ENCODE measurements around the gene POGK. TPM values are rescaled to one million over a fixed set of nuclear protein-coding genes. Genes with fewer than 3 reads are reported as not detected.

The POGK gene
- total RNA-seq, 3 donors from 2014 or later (not counting 1 experiment from before 2014, with no cell fraction given): 14.2 to 19.7 (median 19.2) TPM

DNA sequence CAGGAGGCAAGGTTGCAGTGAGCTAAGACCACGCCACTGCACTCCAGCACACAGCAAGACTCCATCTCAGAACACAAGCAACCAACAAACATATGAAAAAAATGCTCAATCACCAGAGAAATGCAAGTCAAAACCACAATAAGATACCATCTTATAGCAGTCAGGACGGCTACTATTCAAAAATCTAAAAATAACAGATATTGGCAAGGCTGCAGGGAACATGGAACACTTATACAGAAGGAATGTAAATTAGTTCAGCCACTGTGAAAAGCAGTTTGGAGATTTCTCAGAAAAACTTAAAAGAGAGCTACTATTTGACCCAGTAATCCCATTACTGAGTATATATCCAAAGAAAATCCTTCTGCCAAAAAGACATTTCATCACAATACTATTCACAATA lies 27.6 kb upstream of the POGK start:
- H3K4me1 ChIP-seq (ENCODE audit: control insufficient read depth, insufficient read depth, low read length): no peaks in the 10 kb centered on the region
- no peaks in the 10 kb centered on the region for H3K9me3 Mint-ChIP-seq
- TF ChIP-seq, protein P1, sequence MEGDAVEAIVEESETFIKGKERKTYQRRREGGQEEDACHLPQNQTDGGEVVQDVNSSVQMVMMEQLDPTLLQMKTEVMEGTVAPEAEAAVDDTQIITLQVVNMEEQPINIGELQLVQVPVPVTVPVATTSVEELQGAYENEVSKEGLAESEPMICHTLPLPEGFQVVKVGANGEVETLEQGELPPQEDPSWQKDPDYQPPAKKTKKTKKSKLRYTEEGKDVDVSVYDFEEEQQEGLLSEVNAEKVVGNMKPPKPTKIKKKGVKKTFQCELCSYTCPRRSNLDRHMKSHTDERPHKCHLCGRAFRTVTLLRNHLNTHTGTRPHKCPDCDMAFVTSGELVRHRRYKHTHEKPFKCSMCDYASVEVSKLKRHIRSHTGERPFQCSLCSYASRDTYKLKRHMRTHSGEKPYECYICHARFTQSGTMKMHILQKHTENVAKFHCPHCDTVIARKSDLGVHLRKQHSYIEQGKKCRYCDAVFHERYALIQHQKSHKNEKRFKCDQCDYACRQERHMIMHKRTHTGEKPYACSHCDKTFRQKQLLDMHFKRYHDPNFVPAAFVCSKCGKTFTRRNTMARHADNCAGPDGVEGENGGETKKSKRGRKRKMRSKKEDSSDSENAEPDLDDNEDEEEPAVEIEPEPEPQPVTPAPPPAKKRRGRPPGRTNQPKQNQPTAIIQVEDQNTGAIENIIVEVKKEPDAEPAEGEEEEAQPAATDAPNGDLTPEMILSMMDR (IDR thresholded peaks at IDR 0.05): no peak
- no peaks in the 10 kb centered on the region for H3K36me3 Mint-ChIP-seq
- no peaks in the 10 kb centered on the region for H3K4me1 Mint-ChIP-seq
- no peak overlapping the region for H3K27ac Mint-ChIP-seq
- H3K36me3 ChIP-seq (ENCODE audit: control insufficient read depth, insufficient read depth, low read length): no peaks in the 10 kb centered on the region
- H3K4me3 Mint-ChIP-seq: no peak overlapping the region
- no peak overlapping the region for H3K4me3 ChIP-seq (ENCODE audit: low read length)
- peaks cover 10 to 50% of the 10 kb centered on the region in 2 donors for H3K27me3 Mint-ChIP-seq (ENCODE audit: low read depth in 2 of 2)
- 41% methylated on average over 2 of the region's 2 CpGs for WGBS (ENCODE audit: insufficient coverage)
- intact Hi-C loops (cut with micrococcal nuclease): no loop called here
- H3K27ac ChIP-seq (ENCODE audit: low read length): no peak overlapping the region
- no peak for ATAC-seq
- no peak for DNase-seq
- no peaks in the 10 kb centered on the region for H3K9me3 ChIP-seq (ENCODE audit: control insufficient read depth, insufficient read depth, low read length)
- no peaks in the 10 kb centered on the region for H3K27me3 ChIP-seq (ENCODE audit: control insufficient read depth, insufficient read depth, low read length)

DNA sequence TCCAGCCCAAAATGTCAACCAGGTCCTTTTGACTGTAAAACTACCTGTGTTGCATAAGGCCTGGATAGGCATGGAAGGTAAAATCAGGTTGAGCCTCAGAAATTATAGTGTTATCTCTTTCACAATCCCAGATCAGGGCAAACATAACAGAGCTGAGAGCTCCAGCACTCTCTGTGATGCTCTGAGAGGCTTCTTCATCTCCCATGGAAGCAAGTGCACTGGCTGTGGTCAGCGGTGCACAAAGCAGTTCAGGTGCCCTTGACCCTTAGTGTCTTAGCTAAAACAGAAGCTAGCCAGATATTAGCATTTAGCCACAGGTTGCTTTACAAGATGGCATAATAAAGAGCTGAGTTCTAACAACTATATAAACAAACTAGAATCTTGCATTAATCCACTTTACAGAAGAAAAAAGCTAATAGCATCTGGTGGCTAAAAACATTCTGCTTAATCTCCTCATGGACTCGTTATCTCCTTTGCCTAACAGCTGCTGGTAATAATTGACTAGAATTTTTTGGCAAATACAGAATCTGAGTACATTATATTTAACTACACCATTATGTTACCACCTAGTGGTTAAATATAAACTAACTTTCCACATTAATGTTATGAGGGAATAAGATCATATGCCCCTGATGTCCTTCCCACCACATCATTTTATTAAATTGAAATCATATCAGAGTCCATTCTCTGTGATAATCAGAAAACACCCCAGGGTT lies 25.6 kb upstream of the POGK start:
- 90% methylated on average over 1 of the region's 2 CpGs for WGBS (ENCODE audit: insufficient coverage)
- Histone ChIP-seq H3K27ac (ENCODE audit: low read length) (no peak overlapping the region), H3K9me3 (ENCODE audit: control insufficient read depth, insufficient read depth, low read length) (no peaks in the 10 kb centered on the region), H3K4me3 (ENCODE audit: low read length) (no peak overlapping the region), H3K27me3 (ENCODE audit: control insufficient read depth, insufficient read depth, low read length) (no peaks in the 10 kb centered on the region), H3K36me3 (ENCODE audit: control insufficient read depth, insufficient read depth, low read length) (no peaks in the 10 kb centered on the region), H3K4me1 (ENCODE audit: control insufficient read depth, insufficient read depth, low read length) (no peaks in the 10 kb centered on the region)
- no peaks in the 10 kb centered on the region for H3K36me3 Mint-ChIP-seq
- no peak overlapping the region for H3K4me3 Mint-ChIP-seq
- intact Hi-C loops (cut with micrococcal nuclease): no loop called here
- no peak overlapping the region for H3K27ac Mint-ChIP-seq
- TF ChIP-seq, protein P1 (IDR thresholded peaks at IDR 0.05): no peak
- no peaks in the 10 kb centered on the region for H3K4me1 Mint-ChIP-seq
- ATAC-seq (no peak), DNase-seq (no peak)
- peaks cover 8 to 44% of the 10 kb centered on the region in 2 donors for H3K27me3 Mint-ChIP-seq (ENCODE audit: low read depth in 2 of 2)
- H3K9me3 Mint-ChIP-seq: no peaks in the 10 kb centered on the region

DNA sequence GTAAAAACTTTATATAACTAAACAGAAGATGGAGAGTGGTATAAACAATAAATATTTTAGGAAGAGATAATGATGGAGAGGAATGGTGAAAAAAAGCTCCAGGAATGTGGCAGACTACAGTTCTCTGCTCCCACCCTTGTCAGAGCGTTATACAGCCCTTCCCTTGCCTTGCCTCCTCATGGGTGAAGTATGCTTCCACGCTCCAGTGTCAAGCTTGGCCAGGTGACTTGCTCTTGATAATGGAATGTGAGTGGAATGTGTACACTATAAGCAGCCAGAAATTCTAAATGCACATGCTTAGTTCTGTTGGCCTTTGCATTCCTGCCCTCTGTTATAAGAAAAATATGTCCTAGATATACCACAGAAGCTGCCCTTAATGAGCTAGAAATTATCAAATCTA lies 24.7 kb upstream of the POGK start:
- Histone ChIP-seq H3K4me1 (ENCODE audit: control insufficient read depth, insufficient read depth, low read length) (no peaks in the 10 kb centered on the region), H3K27me3 (ENCODE audit: control insufficient read depth, insufficient read depth, low read length) (no peaks in the 10 kb centered on the region), H3K36me3 (ENCODE audit: control insufficient read depth, insufficient read depth, low read length) (no peaks in the 10 kb centered on the region), H3K4me3 (ENCODE audit: low read length) (no peak overlapping the region), H3K9me3 (ENCODE audit: control insufficient read depth, insufficient read depth, low read length) (peaks cover 3% of the 10 kb centered on the region), H3K27ac (ENCODE audit: low read length) (no peak overlapping the region)
- Mint-ChIP-seq H3K9me3 (no peaks in the 10 kb centered on the region), H3K4me1 (no peaks in the 10 kb centered on the region), H3K27ac (no peak overlapping the region), H3K4me3 (no peak overlapping the region), H3K36me3 (no peaks in the 10 kb centered on the region), H3K27me3 (ENCODE audit: low read depth in 2 of 2) (peaks cover 11 to 42% of the 10 kb centered on the region in 2 donors)
- DNase-seq (no peak), ATAC-seq (no peak)
- WGBS (ENCODE audit: insufficient coverage): 96% methylated on average over 2 of the region's 2 CpGs
- TF ChIP-seq, protein P1 (IDR thresholded peaks at IDR 0.05): no peak
- intact Hi-C loops (cut with micrococcal nuclease): no loop called here

DNA sequence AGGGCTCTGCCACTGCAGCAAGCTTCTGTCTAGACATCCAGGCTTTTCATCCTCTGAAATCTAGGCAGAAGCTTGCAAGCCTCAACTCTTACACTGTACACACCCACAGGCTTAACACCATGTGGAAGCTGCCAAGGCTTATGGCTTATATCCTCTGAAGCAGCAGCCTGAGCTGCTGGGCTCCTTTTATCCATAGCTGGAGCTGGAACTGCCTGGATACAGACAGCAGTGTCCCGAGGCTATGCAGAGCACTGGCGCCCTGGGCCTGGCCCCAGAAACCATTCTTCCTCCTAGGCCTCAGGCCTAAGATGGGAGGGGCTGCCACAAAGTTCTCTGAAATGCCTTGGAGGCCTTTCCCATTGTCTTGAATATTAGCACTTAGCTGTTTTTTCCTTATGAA lies 19.3 kb upstream of the POGK start:
- H3K9me3 ChIP-seq (ENCODE audit: control insufficient read depth, insufficient read depth, low read length): peaks cover 12% of the 10 kb centered on the region
- H3K36me3 Mint-ChIP-seq: peaks cover 7% of the 10 kb centered on the region
- no peaks in the 10 kb centered on the region for H3K4me1 ChIP-seq (ENCODE audit: control insufficient read depth, insufficient read depth, low read length)
- H3K9me3 Mint-ChIP-seq: peaks cover 2 to 6% of the 10 kb centered on the region in 2 donors
- H3K27me3 Mint-ChIP-seq (ENCODE audit: low read depth in 2 of 2): peaks cover 7 to 13% of the 10 kb centered on the region in 2 donors
- TF ChIP-seq, protein P1 (IDR thresholded peaks at IDR 0.05): no peak
- no peak overlapping the region for H3K27ac Mint-ChIP-seq
- H3K4me3 ChIP-seq (ENCODE audit: low read length): no peak overlapping the region
- no peak overlapping the region for H3K4me3 Mint-ChIP-seq
- H3K4me1 Mint-ChIP-seq: no peaks in the 10 kb centered on the region
- no peaks in the 10 kb centered on the region for H3K27me3 ChIP-seq (ENCODE audit: control insufficient read depth, insufficient read depth, low read length)
- intact Hi-C loops (cut with micrococcal nuclease): no loop called here
- no peaks in the 10 kb centered on the region for H3K36me3 ChIP-seq (ENCODE audit: control insufficient read depth, insufficient read depth, low read length)
- no peak overlapping the region for H3K27ac ChIP-seq (ENCODE audit: low read length)
- WGBS (ENCODE audit: insufficient coverage): 91% methylated on average over 2 of the region's 2 CpGs
- DNase-seq (no peak), ATAC-seq (no peak)

Data from natural killer cell (primary cell).